Liver (tissue), 9 donors: ENCODE measurements around the gene SMPDL3A. TPM values are rescaled to one million over a fixed set of nuclear protein-coding genes. Genes with fewer than 3 reads are reported as not detected.

Experiments
- DNase-seq: peaks from one replicate; pipeline ENCODE4 v3.0.0-alpha.2; 2017; ENCODE audit warnings: low spot score
- H3K27ac ChIP-seq, 2 donors: one replicate each; pipeline ENCODE4 v1.7.0; 2013; ENCODE audit warnings: inconsistent platforms in 2 of 2, low read length in 2 of 2, control low read depth in 1 of 2, low read depth in 1 of 2, mild to moderate bottlenecking in 1 of 2
- H3K27me3 ChIP-seq, 4 donors: one replicate each; pipeline versions ENCODE4 v1.6.1 to v1.7.0; 2013; ENCODE audit warnings: low read length in 3 of 4, inconsistent platforms in 1 of 4, mild to moderate bottlenecking in 1 of 4, moderate library complexity in 1 of 4; ENCODE audit not compliant: control insufficient read depth in 4 of 4, insufficient read depth in 4 of 4
- H3K36me3 ChIP-seq, 4 donors: one replicate each; pipeline versions ENCODE4 v1.6.1 to v1.7.0; 2013; ENCODE audit warnings: low read length in 3 of 4, mild to moderate bottlenecking in 3 of 4, low read depth in 1 of 4, moderate library complexity in 1 of 4; ENCODE audit not compliant: control insufficient read depth in 4 of 4, insufficient read depth in 3 of 4
- H3K4me1 ChIP-seq, 4 donors: one replicate each; pipeline versions ENCODE4 v1.6.1 to v1.7.0; 2013; ENCODE audit warnings: low read length in 3 of 4, mild to moderate bottlenecking in 3 of 4, moderate library complexity in 1 of 4; ENCODE audit not compliant: control insufficient read depth in 4 of 4, insufficient read depth in 4 of 4
- H3K4me3 ChIP-seq, 3 donors: one replicate each; pipeline versions ENCODE4 v1.6.1 to v1.7.0; 2013; ENCODE audit warnings: low read length in 3 of 3, control low read depth in 1 of 3, low read depth in 1 of 3, mild to moderate bottlenecking in 1 of 3
- H3K9ac ChIP-seq, 2 donors: one replicate each; pipeline ENCODE4 v1.7.0; 2013; ENCODE audit warnings: low read length in 2 of 2, mild to moderate bottlenecking in 2 of 2, moderate library complexity in 2 of 2, control low read depth in 1 of 2, low read depth in 1 of 2
- H3K9me3 ChIP-seq, 4 donors: one replicate each; pipeline versions ENCODE4 v1.6.1 to v1.7.0; 2013; ENCODE audit warnings: low read length in 3 of 4; ENCODE audit not compliant: control insufficient read depth in 4 of 4
- GABPA ChIP-seq, 2 donors: IDR thresholded peaks in 1 of 2; conservative IDR thresholded peaks in 1 of 2; 2 replicates each; pipeline ENCODE4 v1.6.1; 2016; ENCODE audit warnings: antibody characterized with exemption in 2 of 2, mild to moderate bottlenecking in 1 of 2, moderate library complexity in 1 of 2
- HNF4G ChIP-seq: IDR thresholded peaks from 2 replicates; pipeline ENCODE4 v1.6.1; 2016; ENCODE audit warnings: antibody characterized with exemption
- JUND ChIP-seq, 2 donors: IDR thresholded peaks; 2 replicates each; pipeline ENCODE4 v1.6.1; 2016; ENCODE audit warnings: antibody characterized with exemption in 2 of 2
- NR2F2 ChIP-seq: IDR thresholded peaks from 2 replicates; pipeline ENCODE4 v1.6.1; 2016; ENCODE audit warnings: antibody characterized with exemption
- SP1 ChIP-seq: IDR thresholded peaks from 2 replicates; pipeline ENCODE4 v1.6.1; 2018; ENCODE audit warnings: antibody characterized with exemption, mild to moderate bottlenecking
- WGBS: extraction: QIAGEN DNeasy Blood & Tissue Kit; methylation state at CpG from one replicate; pipeline ENCODE4 v1.1.7; 2013; 5-methylcytosine and 5-hydroxymethylcytosine counted together
- polyA plus RNA-seq, 2 donors: library from polyadenylated mRNA; stranded (reverse) in 1 of 2; unstranded in 1 of 2; fragments of 200-250 nt in 1 of 2; fragments of >200 nt in 1 of 2; fragmentation: Nextera tagmentation in 1 of 2; extraction: Ambion mirVana in 1 of 2; gene quantifications; one replicate each; pipeline versions ENCODE4 v1.2.1 to v1.2.3, GENCODE V29; 2013 to 2015
- total RNA-seq, 2 donors: library from RNA; depleted of rRNA; stranded (reverse); fragments of >200 nt; gene quantifications; one replicate each; pipeline ENCODE4 v1.2.3, GENCODE V29; 2014
- TF ChIP-seq, protein P1 (sequence below): IDR thresholded peaks from 2 replicates; pipeline ENCODE4 v1.6.1; 2016; ENCODE audit warnings: antibody characterized with exemption
- TF ChIP-seq, protein P2 (sequence below): fragments of 150-350 bp; IDR thresholded peaks from 2 replicates; pipeline ENCODE4 v1.5.1; 2017; ENCODE audit warnings: improper control_type of control experiment, low read depth, low read length; ENCODE audit not compliant: missing input control
- TF ChIP-seq, protein P3 (sequence below): IDR thresholded peaks from 2 replicates; pipeline ENCODE4 v1.6.1; 2016; ENCODE audit warnings: antibody characterized with exemption, mild to moderate bottlenecking
- donor health status: healthy.
- donor health status: healthy.
- donor health status: healthy.
- donor health status: healthy.
- donor health status: healthy.

SMPDL3A gene
- total and polyA plus RNA-seq, 4 donors = 17.3 to 61.4 (median 32.3) TPM

DNA sequence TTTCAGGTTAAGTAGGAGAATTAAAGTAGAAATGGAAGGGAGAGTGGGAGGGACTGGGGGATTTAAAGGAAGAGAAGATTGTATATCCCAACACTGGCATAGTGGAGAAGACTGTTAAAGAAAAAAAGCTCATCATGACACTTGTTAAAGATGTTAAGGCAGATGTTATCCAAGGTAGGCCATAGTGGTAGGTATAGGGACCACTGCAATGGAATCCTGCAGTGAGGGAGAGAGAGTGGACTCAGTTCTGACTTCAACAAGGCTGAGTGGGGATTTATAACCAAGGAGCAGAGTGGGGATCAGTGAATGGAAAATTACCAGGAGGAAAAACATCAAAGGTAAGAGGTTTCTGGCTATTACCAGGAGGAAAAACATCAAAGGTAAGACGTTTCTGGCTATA, 21.1 kb downstream of the SMPDL3A start (continued):
- TF ChIP-seq, protein P1, sequence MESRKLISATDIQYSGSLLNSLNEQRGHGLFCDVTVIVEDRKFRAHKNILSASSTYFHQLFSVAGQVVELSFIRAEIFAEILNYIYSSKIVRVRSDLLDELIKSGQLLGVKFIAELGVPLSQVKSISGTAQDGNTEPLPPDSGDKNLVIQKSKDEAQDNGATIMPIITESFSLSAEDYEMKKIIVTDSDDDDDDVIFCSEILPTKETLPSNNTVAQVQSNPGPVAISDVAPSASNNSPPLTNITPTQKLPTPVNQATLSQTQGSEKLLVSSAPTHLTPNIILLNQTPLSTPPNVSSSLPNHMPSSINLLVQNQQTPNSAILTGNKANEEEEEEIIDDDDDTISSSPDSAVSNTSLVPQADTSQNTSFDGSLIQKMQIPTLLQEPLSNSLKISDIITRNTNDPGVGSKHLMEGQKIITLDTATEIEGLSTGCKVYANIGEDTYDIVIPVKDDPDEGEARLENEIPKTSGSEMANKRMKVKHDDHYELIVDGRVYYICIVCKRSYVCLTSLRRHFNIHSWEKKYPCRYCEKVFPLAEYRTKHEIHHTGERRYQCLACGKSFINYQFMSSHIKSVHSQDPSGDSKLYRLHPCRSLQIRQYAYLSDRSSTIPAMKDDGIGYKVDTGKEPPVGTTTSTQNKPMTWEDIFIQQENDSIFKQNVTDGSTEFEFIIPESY = no peak

DNA sequence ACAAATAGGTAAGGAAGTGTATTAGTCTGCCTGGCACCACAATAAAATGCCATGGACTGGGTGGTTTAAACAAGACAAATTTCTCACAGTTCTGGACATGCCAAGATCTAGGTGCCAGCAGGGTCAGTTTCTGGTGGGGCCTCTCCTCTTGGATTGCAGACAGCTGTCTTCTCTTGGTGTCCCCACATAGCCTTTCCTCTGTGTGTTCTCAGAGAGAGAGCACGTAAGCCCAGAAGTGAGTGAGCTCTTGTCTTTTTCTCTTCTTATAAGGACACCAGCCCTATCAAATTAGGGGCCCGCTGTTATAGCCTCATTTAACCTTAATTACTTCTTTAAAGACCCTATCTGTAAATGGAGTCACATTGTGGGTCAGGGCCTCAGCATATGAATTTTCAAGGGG, 28.3 kb downstream of the SMPDL3A start:
- H3K36me3 ChIP-seq = no peaks in the 10 kb centered on the region
- no peaks in the 10 kb centered on the region for H3K27me3 ChIP-seq
- no peak for DNase-seq
- TF ChIP-seq, protein P2, sequence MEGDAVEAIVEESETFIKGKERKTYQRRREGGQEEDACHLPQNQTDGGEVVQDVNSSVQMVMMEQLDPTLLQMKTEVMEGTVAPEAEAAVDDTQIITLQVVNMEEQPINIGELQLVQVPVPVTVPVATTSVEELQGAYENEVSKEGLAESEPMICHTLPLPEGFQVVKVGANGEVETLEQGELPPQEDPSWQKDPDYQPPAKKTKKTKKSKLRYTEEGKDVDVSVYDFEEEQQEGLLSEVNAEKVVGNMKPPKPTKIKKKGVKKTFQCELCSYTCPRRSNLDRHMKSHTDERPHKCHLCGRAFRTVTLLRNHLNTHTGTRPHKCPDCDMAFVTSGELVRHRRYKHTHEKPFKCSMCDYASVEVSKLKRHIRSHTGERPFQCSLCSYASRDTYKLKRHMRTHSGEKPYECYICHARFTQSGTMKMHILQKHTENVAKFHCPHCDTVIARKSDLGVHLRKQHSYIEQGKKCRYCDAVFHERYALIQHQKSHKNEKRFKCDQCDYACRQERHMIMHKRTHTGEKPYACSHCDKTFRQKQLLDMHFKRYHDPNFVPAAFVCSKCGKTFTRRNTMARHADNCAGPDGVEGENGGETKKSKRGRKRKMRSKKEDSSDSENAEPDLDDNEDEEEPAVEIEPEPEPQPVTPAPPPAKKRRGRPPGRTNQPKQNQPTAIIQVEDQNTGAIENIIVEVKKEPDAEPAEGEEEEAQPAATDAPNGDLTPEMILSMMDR = no peak
- TF ChIP-seq GABPA (IDR thresholded peaks at IDR 0.05 in 1 of 2, conservative IDR thresholded peaks at IDR 0.05 in 1 of 2) (no peak), SP1 (no peak), HNF4G (no peak)
- H3K4me3 ChIP-seq = no peak overlapping the region
- no peaks in the 10 kb centered on the region for H3K4me1 ChIP-seq
- H3K9me3 ChIP-seq = no peaks in the 10 kb centered on the region
- H3K9ac ChIP-seq = no peak overlapping the region
- WGBS = 97% methylated on average over 2 of the region's 2 CpGs
- H3K27ac ChIP-seq = no peak overlapping the region

DNA sequence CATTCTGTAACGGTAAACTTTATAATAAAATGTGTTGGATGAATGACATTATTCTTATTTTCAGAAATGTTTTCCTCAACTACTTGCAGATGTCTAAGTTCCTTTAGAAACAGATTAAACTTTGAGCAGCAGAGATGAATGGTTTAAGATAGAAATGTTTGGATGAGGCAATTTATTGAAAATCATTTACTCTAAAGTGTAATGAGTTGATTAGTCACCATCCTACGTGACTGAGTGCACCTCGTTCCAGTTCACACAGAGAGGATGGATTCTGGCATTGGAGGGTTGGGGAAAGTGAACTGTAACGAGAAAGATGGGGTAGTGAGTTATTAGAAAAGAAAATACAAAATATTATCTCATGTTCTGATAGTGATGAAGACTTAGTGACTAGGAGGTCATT, 28.7 kb downstream of the SMPDL3A start:
- no peaks in the 10 kb centered on the region for H3K36me3 ChIP-seq
- H3K9me3 ChIP-seq = no peaks in the 10 kb centered on the region
- no peaks in the 10 kb centered on the region for H3K27me3 ChIP-seq
- 82% methylated on average over 4 of the region's 4 CpGs for WGBS
- no peak overlapping the region for H3K9ac ChIP-seq
- no peak overlapping the region for H3K4me3 ChIP-seq
- no peak for DNase-seq
- H3K27ac ChIP-seq = no peak overlapping the region
- TF ChIP-seq, protein P1 = no peak
- TF ChIP-seq, protein P3, sequence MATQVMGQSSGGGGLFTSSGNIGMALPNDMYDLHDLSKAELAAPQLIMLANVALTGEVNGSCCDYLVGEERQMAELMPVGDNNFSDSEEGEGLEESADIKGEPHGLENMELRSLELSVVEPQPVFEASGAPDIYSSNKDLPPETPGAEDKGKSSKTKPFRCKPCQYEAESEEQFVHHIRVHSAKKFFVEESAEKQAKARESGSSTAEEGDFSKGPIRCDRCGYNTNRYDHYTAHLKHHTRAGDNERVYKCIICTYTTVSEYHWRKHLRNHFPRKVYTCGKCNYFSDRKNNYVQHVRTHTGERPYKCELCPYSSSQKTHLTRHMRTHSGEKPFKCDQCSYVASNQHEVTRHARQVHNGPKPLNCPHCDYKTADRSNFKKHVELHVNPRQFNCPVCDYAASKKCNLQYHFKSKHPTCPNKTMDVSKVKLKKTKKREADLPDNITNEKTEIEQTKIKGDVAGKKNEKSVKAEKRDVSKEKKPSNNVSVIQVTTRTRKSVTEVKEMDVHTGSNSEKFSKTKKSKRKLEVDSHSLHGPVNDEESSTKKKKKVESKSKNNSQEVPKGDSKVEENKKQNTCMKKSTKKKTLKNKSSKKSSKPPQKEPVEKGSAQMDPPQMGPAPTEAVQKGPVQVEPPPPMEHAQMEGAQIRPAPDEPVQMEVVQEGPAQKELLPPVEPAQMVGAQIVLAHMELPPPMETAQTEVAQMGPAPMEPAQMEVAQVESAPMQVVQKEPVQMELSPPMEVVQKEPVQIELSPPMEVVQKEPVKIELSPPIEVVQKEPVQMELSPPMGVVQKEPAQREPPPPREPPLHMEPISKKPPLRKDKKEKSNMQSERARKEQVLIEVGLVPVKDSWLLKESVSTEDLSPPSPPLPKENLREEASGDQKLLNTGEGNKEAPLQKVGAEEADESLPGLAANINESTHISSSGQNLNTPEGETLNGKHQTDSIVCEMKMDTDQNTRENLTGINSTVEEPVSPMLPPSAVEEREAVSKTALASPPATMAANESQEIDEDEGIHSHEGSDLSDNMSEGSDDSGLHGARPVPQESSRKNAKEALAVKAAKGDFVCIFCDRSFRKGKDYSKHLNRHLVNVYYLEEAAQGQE = no peak
- TF ChIP-seq SP1 (no peak), GABPA (IDR thresholded peaks at IDR 0.05 in 1 of 2, conservative IDR thresholded peaks at IDR 0.05 in 1 of 2) (no peak), JUND (IDR thresholded peaks at IDR 0.05) (no peak), NR2F2 (no peak)
- TF ChIP-seq, protein P2 = no peak
- no peaks in the 10 kb centered on the region for H3K4me1 ChIP-seq
